ENCODE data around the gene ACP1.

ACP1 gene

GRCh38 chr2:269356-270030, 4.7 kb downstream of the ACP1 start:
- Histone ChIP-seq H3K23ac (ENCODE audit: low read depth, low read length, poor library complexity) (no peak overlapping the region), H4K8ac (ENCODE audit: low read depth, low read length) (no peak overlapping the region), H3K4ac (ENCODE audit: low read length) (no peak overlapping the region), H2BK120ac (ENCODE audit: low read depth, low read length) (no peak overlapping the region), H2BK12ac (ENCODE audit: low read length) (no peak overlapping the region), H4K91ac (ENCODE audit: low read depth, low read length, poor library complexity) (no peak overlapping the region), H3K27me3 (ENCODE audit: control insufficient read depth in 3 of 3, insufficient read depth in 3 of 3, low read depth in 1 of 3, low read length in 3 of 3) (no peaks in the 10 kb centered on the region), H3K4me3 (ENCODE audit: low read length in 2 of 2) (no peak overlapping the region), H3K14ac (ENCODE audit: low read length) (no peak overlapping the region), H2BK5ac (ENCODE audit: low read length) (no peak overlapping the region), H3K79me1 (ENCODE audit: low read depth, low read length) (peaks cover 4% of the 10 kb centered on the region), H2BK15ac (ENCODE audit: low read length) (no peak overlapping the region), H3K4me1 (ENCODE audit: control insufficient read depth in 2 of 2, insufficient read depth in 1 of 2, low read depth in 1 of 2, low read length in 2 of 2) (peaks cover 6 to 8% of the 10 kb centered on the region in 2 donors), H3K27ac (replicated peaks; ENCODE audit: low read length) (no peak overlapping the region), H3K9ac (ENCODE audit: low read depth, low read length, poor library complexity) (no peak overlapping the region), H3K9me3 (replicated peaks in 1 of 2; ENCODE audit: control insufficient read depth in 2 of 2, insufficient read depth in 1 of 2, low read depth in 1 of 2, low read length in 2 of 2) (no peaks in the 10 kb centered on the region), H3K18ac (ENCODE audit: low read length) (no peak overlapping the region), H2AFZ (ENCODE audit: low read length) (no peak overlapping the region), H3K36me3 (replicated peaks in 1 of 2; ENCODE audit: control insufficient read depth in 2 of 2, insufficient read depth in 2 of 2, low read length in 2 of 2) (peaks cover 6 to 79% of the 10 kb centered on the region in 2 donors), H2AK5ac (ENCODE audit: low read depth, low read length) (no peak overlapping the region), H3K4me2 (ENCODE audit: insufficient read depth, low read length, poor library complexity, severe bottlenecking) (no peak overlapping the region)
- DNase-seq (ENCODE audit: low spot score) = no peak
- no CpG with 5 or more reads among the region's 4 CpGs for WGBS, 2 donors (ENCODE audit: extremely low coverage in 2 of 2, insufficient read length in 2 of 2, insufficient replicate concordance in 1 of 2)

GRCh38 chr2:270861-271260, 6.1 kb downstream of the ACP1 start:
- H3K79me1 ChIP-seq (ENCODE audit: low read depth, low read length) = peaks cover 1% of the 10 kb centered on the region
- H2BK15ac ChIP-seq (ENCODE audit: low read length) = no peak overlapping the region
- no peaks in the 10 kb centered on the region for H3K9me3 ChIP-seq (replicated peaks in 1 of 2; ENCODE audit: control insufficient read depth in 2 of 2, insufficient read depth in 1 of 2, low read depth in 1 of 2, low read length in 2 of 2)
- no peak overlapping the region for H3K4me3 ChIP-seq (ENCODE audit: low read length in 2 of 2)
- H2BK5ac ChIP-seq (ENCODE audit: low read length) = no peak overlapping the region
- peaks cover 10 to 93% of the 10 kb centered on the region in 2 donors for H3K36me3 ChIP-seq (replicated peaks in 1 of 2; ENCODE audit: control insufficient read depth in 2 of 2, insufficient read depth in 2 of 2, low read length in 2 of 2)
- H3K9ac ChIP-seq (ENCODE audit: low read depth, low read length, poor library complexity) = no peak overlapping the region
- no peaks in the 10 kb centered on the region for H3K27me3 ChIP-seq (ENCODE audit: control insufficient read depth in 3 of 3, insufficient read depth in 3 of 3, low read depth in 1 of 3, low read length in 3 of 3)
- H3K4me2 ChIP-seq (ENCODE audit: insufficient read depth, low read length, poor library complexity, severe bottlenecking) = no peak overlapping the region
- H3K27ac ChIP-seq (replicated peaks; ENCODE audit: low read length) = no peak overlapping the region
- no peak overlapping the region for H2BK120ac ChIP-seq (ENCODE audit: low read depth, low read length)
- H3K14ac ChIP-seq (ENCODE audit: low read length) = no peak overlapping the region
- H2BK12ac ChIP-seq (ENCODE audit: low read length) = no peak overlapping the region
- H2AK5ac ChIP-seq (ENCODE audit: low read depth, low read length) = no peak overlapping the region
- H3K4me1 ChIP-seq (ENCODE audit: control insufficient read depth in 2 of 2, insufficient read depth in 1 of 2, low read depth in 1 of 2, low read length in 2 of 2) = peaks cover 3 to 4% of the 10 kb centered on the region in 2 donors
- no CpG with 5 or more reads among the region's 4 CpGs for WGBS, 2 donors (ENCODE audit: extremely low coverage in 2 of 2, insufficient read length in 2 of 2, insufficient replicate concordance in 1 of 2)
- H2AFZ ChIP-seq (ENCODE audit: low read length) = no peak overlapping the region
- no peak overlapping the region for H3K18ac ChIP-seq (ENCODE audit: low read length)
- no peak overlapping the region for H3K23ac ChIP-seq (ENCODE audit: low read depth, low read length, poor library complexity)
- H4K91ac ChIP-seq (ENCODE audit: low read depth, low read length, poor library complexity) = no peak overlapping the region
- H4K8ac ChIP-seq (ENCODE audit: low read depth, low read length) = no peak overlapping the region
- H3K4ac ChIP-seq (ENCODE audit: low read length) = no peak overlapping the region
- DNase-seq (ENCODE audit: low spot score) = no peak

GRCh38 chr2:271917-272316, 7.2 kb downstream of the ACP1 start:
- H3K27ac ChIP-seq (replicated peaks; ENCODE audit: low read length) = no peak overlapping the region
- H3K79me1 ChIP-seq (ENCODE audit: low read depth, low read length) = peaks cover 1% of the 10 kb centered on the region
- no peak overlapping the region for H4K8ac ChIP-seq (ENCODE audit: low read depth, low read length)
- H2AK5ac ChIP-seq (ENCODE audit: low read depth, low read length) = no peak overlapping the region
- H3K4me3 ChIP-seq (ENCODE audit: low read length in 2 of 2) = no peak overlapping the region
- H3K36me3 ChIP-seq (replicated peaks in 1 of 2; ENCODE audit: control insufficient read depth in 2 of 2, insufficient read depth in 2 of 2, low read length in 2 of 2) = peaks cover 10 to 93% of the 10 kb centered on the region in 2 donors
- WGBS, 2 donors (ENCODE audit: extremely low coverage in 2 of 2, insufficient read length in 2 of 2, insufficient replicate concordance in 1 of 2) = no CpG with 5 or more reads among the region's 12 CpGs
- H2BK120ac ChIP-seq (ENCODE audit: low read depth, low read length) = no peak overlapping the region
- H3K9ac ChIP-seq (ENCODE audit: low read depth, low read length, poor library complexity) = no peak overlapping the region
- no peaks in the 10 kb centered on the region for H3K4me1 ChIP-seq (ENCODE audit: control insufficient read depth in 2 of 2, insufficient read depth in 1 of 2, low read depth in 1 of 2, low read length in 2 of 2)
- H2BK12ac ChIP-seq (ENCODE audit: low read length) = no peak overlapping the region
- H3K23ac ChIP-seq (ENCODE audit: low read depth, low read length, poor library complexity) = no peak overlapping the region
- H3K27me3 ChIP-seq (ENCODE audit: control insufficient read depth in 3 of 3, insufficient read depth in 3 of 3, low read depth in 1 of 3, low read length in 3 of 3) = no peaks in the 10 kb centered on the region
- DNase-seq (ENCODE audit: low spot score) = no peak
- no peaks in the 10 kb centered on the region for H3K9me3 ChIP-seq (replicated peaks in 1 of 2; ENCODE audit: control insufficient read depth in 2 of 2, insufficient read depth in 1 of 2, low read depth in 1 of 2, low read length in 2 of 2)
- H3K14ac ChIP-seq (ENCODE audit: low read length) = no peak overlapping the region
- no peak overlapping the region for H2BK15ac ChIP-seq (ENCODE audit: low read length)
- H3K4ac ChIP-seq (ENCODE audit: low read length) = no peak overlapping the region
- H2AFZ ChIP-seq (ENCODE audit: low read length) = no peak overlapping the region
- no peak overlapping the region for H3K18ac ChIP-seq (ENCODE audit: low read length)
- no peak overlapping the region for H4K91ac ChIP-seq (ENCODE audit: low read depth, low read length, poor library complexity)
- no peak overlapping the region for H3K4me2 ChIP-seq (ENCODE audit: insufficient read depth, low read length, poor library complexity, severe bottlenecking)
- H2BK5ac ChIP-seq (ENCODE audit: low read length) = no peak overlapping the region

DNA sequence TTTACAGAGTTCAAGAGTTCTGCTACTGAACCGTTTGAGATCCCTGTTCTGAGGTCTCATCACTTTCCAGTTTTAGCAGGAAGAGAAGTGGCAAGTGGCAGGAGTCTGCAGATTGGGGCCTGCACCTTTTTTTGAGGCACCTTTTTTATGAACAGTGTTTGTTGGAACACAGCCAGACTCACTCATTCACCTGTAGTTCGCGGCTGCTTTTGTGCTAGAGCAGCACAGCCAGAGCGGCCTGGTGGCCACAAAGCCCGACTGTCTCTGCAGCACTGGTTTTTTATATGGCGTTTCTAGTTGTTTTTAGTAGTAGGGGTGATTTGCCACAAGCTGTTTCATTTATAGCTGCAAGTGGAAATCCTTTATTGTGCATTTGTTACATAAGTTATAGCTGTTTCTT, 8.6 kb downstream of the ACP1 start:
- Histone ChIP-seq H3K23ac (ENCODE audit: low read depth, low read length, poor library complexity) (no peak overlapping the region), H3K9me3 (replicated peaks in 1 of 2; ENCODE audit: control insufficient read depth in 2 of 2, insufficient read depth in 1 of 2, low read depth in 1 of 2, low read length in 2 of 2) (peaks cover 0 to under 1% of the 10 kb centered on the region in 2 donors), H3K4me1 (ENCODE audit: control insufficient read depth in 2 of 2, insufficient read depth in 1 of 2, low read depth in 1 of 2, low read length in 2 of 2) (no peaks in the 10 kb centered on the region), H2AK5ac (ENCODE audit: low read depth, low read length) (no peak overlapping the region), H2BK15ac (ENCODE audit: low read length) (no peak overlapping the region), H2BK5ac (ENCODE audit: low read length) (no peak overlapping the region), H3K4me2 (ENCODE audit: insufficient read depth, low read length, poor library complexity, severe bottlenecking) (no peak overlapping the region), H3K4me3 (ENCODE audit: low read length in 2 of 2) (no peak overlapping the region), H3K14ac (ENCODE audit: low read length) (no peak overlapping the region), H3K36me3 (replicated peaks in 1 of 2; ENCODE audit: control insufficient read depth in 2 of 2, insufficient read depth in 2 of 2, low read length in 2 of 2) (peaks cover 11 to 93% of the 10 kb centered on the region in 2 donors), H3K27ac (replicated peaks; ENCODE audit: low read length) (no peak overlapping the region), H3K9ac (ENCODE audit: low read depth, low read length, poor library complexity) (no peak overlapping the region), H2BK120ac (ENCODE audit: low read depth, low read length) (no peak overlapping the region), H3K27me3 (ENCODE audit: control insufficient read depth in 3 of 3, insufficient read depth in 3 of 3, low read depth in 1 of 3, low read length in 3 of 3) (no peaks in the 10 kb centered on the region), H2AFZ (ENCODE audit: low read length) (no peak overlapping the region), H3K4ac (ENCODE audit: low read length) (no peak overlapping the region), H4K8ac (ENCODE audit: low read depth, low read length) (no peak overlapping the region), H3K79me1 (ENCODE audit: low read depth, low read length) (peaks cover 1% of the 10 kb centered on the region), H4K91ac (ENCODE audit: low read depth, low read length, poor library complexity) (no peak overlapping the region), H3K18ac (ENCODE audit: low read length) (no peak overlapping the region), H2BK12ac (ENCODE audit: low read length) (no peak overlapping the region)
- DNase-seq (ENCODE audit: low spot score) = no peak
- WGBS, 2 donors (ENCODE audit: extremely low coverage in 2 of 2, insufficient read length in 2 of 2, insufficient replicate concordance in 1 of 2) = no CpG with 5 or more reads among the region's 6 CpGs
